HepG2 (cell line): Measurements from ENCODE around the gene HNRNPA1. TPM values are rescaled to one million over a fixed set of nuclear protein-coding genes. Genes with fewer than 3 reads are reported as not detected.
A peak's percentile ranks its signal among the peaks of the same experiment; 100 is the strongest.

Experiments
- ARID2 ChIP-seq: sonication (generic); formaldehyde crosslinking; IDR thresholded peaks from 2 replicates; pipeline ENCODE4 v1.8.1; 2022; ENCODE audit warnings: mild to moderate bottlenecking, missing genetic modification reagents, borderline replicate concordance
- CCAR2 ChIP-seq: fragments of 200-400 bp; formaldehyde crosslinking; optimal IDR thresholded peaks from 2 replicates; pipeline ENCODE3; 2018; ENCODE audit warnings: low read depth, mild to moderate bottlenecking, low read length, moderate library complexity
- DMAP1 ChIP-seq: IDR thresholded peaks from 2 replicates; pipeline ENCODE4 v1.6.1; 2016
- GMEB1 ChIP-seq: sonication (generic); formaldehyde crosslinking; IDR thresholded peaks from 2 replicates; pipeline ENCODE4 v1.5.1; 2020; ENCODE audit warnings: missing genetic modification reagents, mild to moderate bottlenecking, borderline replicate concordance
- NCOA2 ChIP-seq: sonication (generic); formaldehyde crosslinking; IDR thresholded peaks from 2 replicates; pipeline ENCODE4 v1.8.0; 2022; ENCODE audit warnings: inconsistent platforms
- PRDM15 ChIP-seq: sonication (generic); formaldehyde crosslinking; IDR thresholded peaks from 2 replicates; pipeline ENCODE4 v1.4.0; 2020; ENCODE audit warnings: missing genetic modification reagents
- RBM39 ChIP-seq: fragments of 200-400 bp; formaldehyde crosslinking; IDR thresholded peaks from one replicate; pipeline ENCODE4 v1.6.1; 2018; ENCODE audit warnings: antibody characterized with exemption, mild to moderate bottlenecking, low read depth, low read length; ENCODE audit not compliant: poor library complexity, severe bottlenecking
- RNF2 ChIP-seq: fragments of 450-650 bp; conservative IDR thresholded peaks from 2 replicates; pipeline ENCODE4 v1.6.1; 2016; ENCODE audit warnings: low read depth
- SMAD1 ChIP-seq: sonication (generic); formaldehyde crosslinking; IDR thresholded peaks from 2 replicates; pipeline ENCODE4 v1.4.0; 2020; ENCODE audit warnings: missing genetic modification reagents, low read depth, mild to moderate bottlenecking, borderline replicate concordance
- ZNF136 ChIP-seq: sonication (generic); formaldehyde crosslinking; IDR thresholded peaks from 2 replicates; pipeline ENCODE4 v1.8.1; 2022; ENCODE audit warnings: low read depth, mild to moderate bottlenecking, moderate library complexity, missing genetic modification reagents
- ZNF607 ChIP-seq: sonication (generic); formaldehyde crosslinking; IDR thresholded peaks from 2 replicates; pipeline ENCODE4 v1.5.1; 2020; ENCODE audit warnings: missing genetic modification reagents, mild to moderate bottlenecking, borderline replicate concordance
- ZNF703 ChIP-seq: sonication (generic); formaldehyde crosslinking; IDR thresholded peaks from 2 replicates; pipeline ENCODE4 v1.5.1; 2020; ENCODE audit warnings: missing genetic modification reagents, mild to moderate bottlenecking, moderate library complexity, borderline replicate concordance
- ZNF891 ChIP-seq: sonication (generic); formaldehyde crosslinking; IDR thresholded peaks from 2 replicates; pipeline ENCODE4 v1.5.0; 2020; ENCODE audit warnings: mild to moderate bottlenecking, missing genetic modification reagents
- ZSCAN21 ChIP-seq: sonication (generic); formaldehyde crosslinking; IDR thresholded peaks from 2 replicates; pipeline ENCODE4 v1.8.0; 2022; ENCODE audit warnings: mild to moderate bottlenecking, missing genetic modification reagents, moderate library complexity, borderline replicate concordance
- polyA plus RNA-seq, 8 experiments: library from polyadenylated mRNA; depleted of rRNA in 3 of 8; stranded (reverse) in 7 of 8; unstranded in 1 of 8; fragments of >200 nt; fragmentation: Illumina TruSeq in 4 of 8; extraction: Trizol in 4 of 8; gene quantifications; 2 replicates each; pipeline versions ENCODE4 v1.2.1 to v1.2.3, GENCODE V29; 2011 to 2016; ENCODE audit warnings: low read depth in 4 of 8, missing spikeins in 1 of 8, mixed read lengths in 1 of 8; ENCODE audit not compliant: insufficient read depth in 1 of 8
- total RNA-seq, 5 experiments: library from RNA; depleted of rRNA; stranded (reverse); fragments of >200 nt; fragmentation: Illumina TruSeq; extraction: Trizol; gene quantifications; 2 replicates each; pipeline ENCODE4 v1.2.3, GENCODE V29; 2016; ENCODE audit warnings: low read depth in 1 of 5
- TF ChIP-seq, protein P1 (sequence below): IDR thresholded peaks from 2 replicates; pipeline ENCODE4 v1.6.1; 2016; ENCODE audit warnings: missing genetic modification reagents, missing compliant biosample characterization
- TF ChIP-seq, protein P2 (sequence below): sonication (generic); formaldehyde crosslinking; IDR thresholded peaks from 2 replicates; pipeline ENCODE4 v1.9.0; 2021; ENCODE audit warnings: missing genetic modification reagents, mild to moderate bottlenecking, borderline replicate concordance
- TF ChIP-seq, protein P3 (sequence below): sonication (generic); formaldehyde crosslinking; conservative IDR thresholded peaks from 2 replicates; pipeline ENCODE4 v1.4.0; 2020; ENCODE audit warnings: missing genetic modification reagents

The HNRNPA1 gene
- total and polyA plus RNA-seq, 2 of the 13 experiments (the other 11 are each of a cell fraction or from before 2014, with no cell fraction given) = 535 to 1,820 TPM

DNA sequence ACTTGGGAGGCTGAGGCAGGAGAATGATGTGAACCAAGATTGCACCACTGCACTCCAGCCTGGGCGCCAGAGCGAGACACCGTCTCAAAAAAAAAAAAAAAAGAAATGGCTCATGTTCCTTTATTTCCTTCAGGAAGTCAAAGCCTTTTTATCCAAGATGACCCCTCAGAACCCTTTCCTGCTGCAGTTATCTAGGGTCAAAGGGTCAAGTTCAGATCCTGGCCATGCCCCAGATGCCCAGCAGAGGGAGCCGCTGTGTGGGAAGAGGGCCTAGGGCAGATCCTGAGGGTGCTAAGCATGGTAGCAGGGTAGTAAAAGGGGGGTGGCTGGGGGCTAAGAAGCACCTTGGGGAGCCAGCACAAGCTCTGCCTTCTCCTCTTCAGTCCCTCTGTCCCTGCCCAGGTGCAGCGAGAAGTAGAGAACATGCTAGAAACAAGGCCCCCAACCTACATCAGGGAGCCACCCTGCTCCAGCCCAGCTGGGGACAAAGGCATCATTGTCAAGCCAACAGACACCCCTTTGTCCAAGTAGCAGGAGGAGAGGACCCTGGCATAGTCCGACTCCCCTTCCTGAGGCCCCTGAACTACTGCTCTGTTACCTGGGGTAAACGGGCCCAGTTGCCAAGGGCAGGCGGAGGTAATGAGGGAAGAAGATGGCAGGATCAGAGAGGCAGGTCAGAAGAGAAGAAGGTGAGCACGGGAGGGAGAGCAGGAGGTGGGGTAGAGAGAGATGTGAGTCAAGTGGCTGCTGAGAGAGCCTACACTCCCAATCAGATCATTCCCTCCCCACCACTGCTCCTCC is 13.8 kb downstream of the HNRNPA1 start (continued):
- TF ChIP-seq GMEB1 (peak; percentile 40; the same call in 1 of the 2 replicates), CCAR2 (no peak), SMAD1 (CRISPR knock-in tag) (no peak), ZNF891 (CRISPR knock-in tag) (no peak), ZNF607 (CRISPR knock-in tag) (peak; percentile 43; the same call in 1 of the 2 replicates), RBM39 (no peak), DMAP1 (peak; percentile 13; the same call in 1 of the 2 replicates), NCOA2 (CRISPR knock-in tag) (peak; percentile 67), ARID2 (CRISPR knock-in tag) (no peak), RNF2 (no peak), ZNF703 (CRISPR knock-in tag) (peak; percentile 42; the same call in 1 of the 2 replicates), ZNF136 (CRISPR knock-in tag) (peak; percentile 77; the same call in 1 of the 2 replicates), PRDM15 (CRISPR knock-in tag) (no peak), ZSCAN21 (CRISPR knock-in tag) (0 out of 2 replicates have a peak, but pooled peaks have one; percentile 16)
- TF ChIP-seq, protein P1, sequence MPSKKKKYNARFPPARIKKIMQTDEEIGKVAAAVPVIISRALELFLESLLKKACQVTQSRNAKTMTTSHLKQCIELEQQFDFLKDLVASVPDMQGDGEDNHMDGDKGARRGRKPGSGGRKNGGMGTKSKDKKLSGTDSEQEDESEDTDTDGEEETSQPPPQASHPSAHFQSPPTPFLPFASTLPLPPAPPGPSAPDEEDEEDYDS (CRISPR knock-in tag) = no peak
- TF ChIP-seq, protein P2, sequence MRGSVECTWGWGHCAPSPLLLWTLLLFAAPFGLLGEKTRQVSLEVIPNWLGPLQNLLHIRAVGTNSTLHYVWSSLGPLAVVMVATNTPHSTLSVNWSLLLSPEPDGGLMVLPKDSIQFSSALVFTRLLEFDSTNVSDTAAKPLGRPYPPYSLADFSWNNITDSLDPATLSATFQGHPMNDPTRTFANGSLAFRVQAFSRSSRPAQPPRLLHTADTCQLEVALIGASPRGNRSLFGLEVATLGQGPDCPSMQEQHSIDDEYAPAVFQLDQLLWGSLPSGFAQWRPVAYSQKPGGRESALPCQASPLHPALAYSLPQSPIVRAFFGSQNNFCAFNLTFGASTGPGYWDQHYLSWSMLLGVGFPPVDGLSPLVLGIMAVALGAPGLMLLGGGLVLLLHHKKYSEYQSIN (CRISPR knock-in tag) = no peak
- TF ChIP-seq, protein P3, sequence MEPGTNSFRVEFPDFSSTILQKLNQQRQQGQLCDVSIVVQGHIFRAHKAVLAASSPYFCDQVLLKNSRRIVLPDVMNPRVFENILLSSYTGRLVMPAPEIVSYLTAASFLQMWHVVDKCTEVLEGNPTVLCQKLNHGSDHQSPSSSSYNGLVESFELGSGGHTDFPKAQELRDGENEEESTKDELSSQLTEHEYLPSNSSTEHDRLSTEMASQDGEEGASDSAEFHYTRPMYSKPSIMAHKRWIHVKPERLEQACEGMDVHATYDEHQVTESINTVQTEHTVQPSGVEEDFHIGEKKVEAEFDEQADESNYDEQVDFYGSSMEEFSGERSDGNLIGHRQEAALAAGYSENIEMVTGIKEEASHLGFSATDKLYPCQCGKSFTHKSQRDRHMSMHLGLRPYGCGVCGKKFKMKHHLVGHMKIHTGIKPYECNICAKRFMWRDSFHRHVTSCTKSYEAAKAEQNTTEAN (CRISPR knock-in tag) = no peak
